ENCODE measurements around the gene SRGAP2C. TPM values are rescaled to one million over a fixed set of nuclear protein-coding genes. Genes with fewer than 3 reads are reported as not detected.
"Not testable (repeated sequence)": the region's sequence is repeated elsewhere in the genome, so short reads cannot be mapped to it uniquely, and the experiment has no call there.

SRGAP2C gene
- total RNA-seq, 1 donor from 2014 or later, result 31.9 TPM

- not testable (repeated sequence) for DNase-seq
These were observed 154.8 kb downstream of the SRGAP2C start for GRCh38 chr1:121339611-121340010.

GRCh38 chr1:121343311-121343906, 158.6 kb downstream of the SRGAP2C start:
- not testable (repeated sequence) for DNase-seq

- DNase-seq, result not testable (repeated sequence)
These were observed 159.6 kb downstream of the SRGAP2C start for GRCh38 chr1:121344355-121344754.

GRCh38 chr1:121346654-121347053, 161.9 kb downstream of the SRGAP2C start:
- DNase-seq, result not testable (repeated sequence)

GRCh38 chr1:121347476-121347875, 162.7 kb downstream of the SRGAP2C start:
- DNase-seq, result peak; percentile 7

GRCh38 chr1:121348115-121348514, 163.3 kb downstream of the SRGAP2C start:
- DNase-seq, result not testable (repeated sequence)

- not testable (repeated sequence) for DNase-seq
These were observed 164.7 kb downstream of the SRGAP2C start for GRCh38 chr1:121349332-121349967.

- DNase-seq, result not testable (repeated sequence)
These were observed 171.1 kb downstream of the SRGAP2C start for GRCh38 chr1:121355711-121356420.

GRCh38 chr1:121356819-121357218, 172.0 kb downstream of the SRGAP2C start:
- DNase-seq, result not testable (repeated sequence)

GRCh38 chr1:121360531-121360930, 175.8 kb downstream of the SRGAP2C start:
- not testable (repeated sequence) for DNase-seq

GRCh38 chr1:121361451-121362233, 176.9 kb downstream of the SRGAP2C start:
- DNase-seq, result not testable (repeated sequence)

GRCh38 chr1:121362234-121362883, 177.6 kb downstream of the SRGAP2C start:
- DNase-seq, result not testable (repeated sequence)

- DNase-seq, result not testable (repeated sequence)
These were observed 180.5 kb downstream of the SRGAP2C start for GRCh38 chr1:121365316-121365715.

- peak; percentile 0 for DNase-seq
These were observed 180.9 kb downstream of the SRGAP2C start for GRCh38 chr1:121365723-121366122.

- not testable (repeated sequence) for DNase-seq
These were observed 181.4 kb downstream of the SRGAP2C start for GRCh38 chr1:121366171-121366570.

GRCh38 chr1:121368910-121369309, 184.1 kb downstream of the SRGAP2C start:
- DNase-seq, result not testable (repeated sequence)

- not testable (repeated sequence) for DNase-seq
These were observed 185.2 kb downstream of the SRGAP2C start for GRCh38 chr1:121369959-121370358.

- not testable (repeated sequence) for DNase-seq
These were observed 190.1 kb downstream of the SRGAP2C start for GRCh38 chr1:121374851-121375367.

- not testable (repeated sequence) for DNase-seq
These were observed 192.2 kb downstream of the SRGAP2C start for GRCh38 chr1:121376986-121377385.

- DNase-seq, result not testable (repeated sequence)
These were observed 194.0 kb downstream of the SRGAP2C start for GRCh38 chr1:121378757-121379156.

GRCh38 chr1:121384754-121385153, 200.0 kb downstream of the SRGAP2C start:
- DNase-seq, result peak; percentile 3

All from tongue (tissue), 2 donors.